ENCODE measurements around the gene OTOP2.

The OTOP2 gene

DNA sequence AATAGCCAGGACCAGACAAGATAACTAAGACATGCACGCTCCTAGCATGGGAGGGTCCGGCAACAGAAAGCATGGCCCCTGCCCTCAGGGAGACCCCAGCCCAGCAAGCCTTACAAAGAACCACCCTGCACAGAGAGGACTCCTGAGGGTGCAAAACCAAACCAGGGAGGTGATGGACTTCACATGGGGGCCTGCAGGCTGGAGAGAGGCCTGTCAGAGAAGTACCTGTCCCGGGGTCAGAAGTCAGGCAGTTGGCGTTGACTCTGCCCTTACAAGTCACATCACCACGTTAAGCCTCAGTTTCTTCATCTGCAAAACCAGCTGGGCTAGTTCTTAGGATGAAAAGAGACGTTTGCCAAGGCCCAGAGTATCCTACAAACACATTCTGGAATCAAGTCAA lies 4.7 kb downstream of the OTOP2 start:
- DNase-seq = no peak

DNA sequence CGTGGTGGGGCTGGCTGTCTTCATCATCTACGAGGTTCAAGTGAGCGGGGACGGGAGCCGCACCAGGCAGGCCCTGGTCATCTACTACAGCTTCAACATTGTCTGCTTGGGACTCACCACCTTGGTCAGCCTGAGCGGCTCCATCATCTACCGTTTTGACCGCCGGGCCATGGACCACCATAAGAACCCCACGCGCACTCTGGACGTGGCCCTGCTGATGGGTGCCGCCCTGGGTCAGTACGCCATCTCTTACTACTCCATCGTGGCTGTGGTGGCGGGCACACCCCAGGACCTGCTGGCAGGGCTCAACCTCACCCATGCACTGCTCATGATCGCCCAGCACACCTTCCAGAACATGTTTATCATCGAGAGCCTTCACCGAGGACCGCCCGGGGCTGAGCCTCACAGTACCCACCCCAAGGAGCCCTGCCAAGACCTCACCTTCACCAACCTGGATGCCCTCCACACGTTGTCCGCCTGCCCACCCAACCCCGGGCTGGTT lies 6.5 kb downstream of the OTOP2 start:
- DNase-seq = no peak

DNA sequence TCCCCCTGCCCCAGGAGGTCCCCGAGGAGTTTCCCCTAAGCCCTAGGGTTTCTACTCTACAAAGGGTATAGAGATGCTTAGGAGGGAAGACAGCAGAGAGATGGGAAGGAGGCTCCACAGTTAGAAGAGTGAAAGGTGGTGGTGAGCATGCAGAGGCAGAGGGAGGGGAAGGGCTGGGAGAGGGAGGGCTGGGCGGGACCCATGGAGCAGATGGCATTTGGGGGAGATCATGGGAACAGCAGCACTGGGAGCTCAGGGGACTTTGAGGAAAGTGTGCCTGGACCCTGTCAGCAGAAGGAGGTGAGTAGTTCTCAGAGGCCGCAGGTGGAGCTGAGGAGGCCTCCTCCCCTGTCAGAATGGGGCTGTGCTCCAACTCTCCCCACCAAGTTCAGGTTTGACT lies 11.0 kb downstream of the OTOP2 start:
- no peak for DNase-seq

DNA sequence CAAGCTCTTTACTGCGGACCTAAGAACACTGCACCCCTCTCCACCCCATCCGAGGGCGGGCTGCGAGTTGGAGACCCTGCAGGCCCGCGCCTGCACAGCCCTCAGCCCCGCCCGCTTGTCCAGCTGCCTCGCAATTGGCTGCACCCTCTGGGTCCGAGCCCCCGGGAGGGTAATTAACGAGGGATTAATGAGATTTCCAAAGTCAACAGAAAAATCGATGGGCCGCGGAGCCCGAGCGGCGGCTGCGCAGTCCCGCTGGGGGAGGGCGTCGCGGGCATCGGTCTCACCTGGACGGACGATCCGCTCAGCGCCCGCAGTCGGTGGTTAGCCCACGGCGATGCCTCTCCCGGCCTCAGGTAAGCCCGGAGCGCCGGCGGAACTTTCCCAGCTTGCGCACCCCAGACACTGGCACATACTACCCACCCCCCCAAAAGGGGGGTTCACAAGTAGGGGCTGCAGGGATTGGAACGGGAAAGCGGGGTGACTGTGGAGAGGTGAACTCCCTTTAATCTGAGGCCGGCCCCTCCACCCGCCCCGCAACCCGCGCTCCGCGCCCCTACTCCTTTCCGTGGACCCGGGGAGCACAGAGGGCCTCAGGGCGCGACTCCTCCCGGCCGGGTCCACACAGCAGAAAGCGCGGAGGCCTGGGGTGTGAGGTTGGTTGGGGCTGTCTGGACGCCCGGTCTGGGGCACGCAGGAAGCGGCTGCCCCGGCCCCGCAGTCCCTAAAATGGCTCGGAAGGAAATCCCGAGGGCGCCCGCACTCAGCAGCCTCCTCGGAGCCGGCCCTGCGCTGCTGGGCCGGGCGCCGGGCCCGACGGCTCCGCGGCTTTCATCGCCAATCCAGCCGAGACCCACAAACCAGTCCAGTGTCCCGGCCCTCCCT lies 11.8 kb downstream of the OTOP2 start, which contains the start of gene OTOP3:
Gene OTOP3 (plus strand): TSS at position 314 of the 885 bp plus-strand sequence. CDS start 24 bp downstream, at position 338.
- DNase-seq = no peak

DNA sequence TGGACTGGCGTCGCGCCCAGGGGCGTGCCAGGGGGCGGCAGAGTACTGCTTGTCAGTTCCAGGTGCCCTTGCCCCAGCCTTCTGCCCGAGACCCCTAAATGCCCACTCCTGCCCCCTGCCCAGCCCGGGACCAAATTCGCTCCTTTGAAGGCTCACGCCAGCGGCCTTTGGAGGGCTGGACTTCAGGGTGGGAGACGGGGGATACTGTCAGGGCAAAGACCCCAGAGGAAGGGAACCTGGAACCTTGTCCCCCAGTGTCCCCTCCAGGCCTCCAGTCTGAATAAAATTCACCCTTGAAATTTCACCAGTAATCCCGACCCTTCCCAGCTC lies 12.4 kb downstream of the OTOP2 start:
- no peak for DNase-seq

DNA sequence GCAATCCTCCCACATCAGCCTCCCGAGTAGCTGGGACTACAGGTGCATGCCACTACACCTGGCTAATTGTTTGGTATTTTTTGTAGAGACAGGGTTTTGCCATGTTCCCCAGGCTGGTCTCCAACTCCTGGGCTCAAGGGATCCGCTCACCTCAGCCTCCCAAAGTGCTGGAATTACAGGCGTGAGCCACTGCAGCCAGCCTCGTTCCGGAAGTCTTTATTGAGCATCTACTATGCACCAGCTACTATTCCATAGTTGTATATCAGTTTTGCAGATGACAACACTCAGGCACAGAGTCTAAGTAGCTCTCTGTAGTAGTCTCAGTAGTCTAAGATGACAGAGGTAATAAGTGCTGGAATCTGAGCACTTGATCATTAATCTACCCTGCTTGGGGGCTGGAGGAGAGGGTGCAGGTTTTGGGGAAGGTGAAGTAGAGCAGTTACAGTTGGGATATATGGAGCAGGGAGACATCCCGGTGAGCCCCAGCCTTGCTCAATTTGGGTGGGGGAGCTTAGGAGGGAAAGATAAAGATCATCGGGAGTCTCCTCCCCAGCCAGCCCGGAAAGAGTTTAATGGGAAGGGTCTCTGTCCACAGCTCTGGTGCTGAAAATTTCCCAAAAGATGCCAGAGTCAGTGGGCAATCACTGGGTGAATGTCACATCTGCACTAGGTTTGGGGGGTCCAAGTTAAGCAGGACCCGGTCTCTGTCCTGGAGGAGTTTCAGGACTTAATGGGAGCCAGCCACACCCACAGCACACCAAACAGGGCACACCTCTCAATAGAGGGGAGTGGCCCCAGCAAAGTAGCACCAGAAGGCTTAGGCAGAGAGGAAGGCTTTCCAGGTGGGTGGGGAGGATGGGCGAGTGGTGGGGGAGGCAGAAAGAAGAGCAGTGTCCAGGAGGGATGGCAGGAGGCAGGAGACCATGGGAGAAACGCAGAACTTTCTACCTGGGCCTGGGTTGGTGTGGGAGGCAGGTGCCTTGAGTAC lies 13.3 kb downstream of the OTOP2 start:
- no peak for DNase-seq

DNA sequence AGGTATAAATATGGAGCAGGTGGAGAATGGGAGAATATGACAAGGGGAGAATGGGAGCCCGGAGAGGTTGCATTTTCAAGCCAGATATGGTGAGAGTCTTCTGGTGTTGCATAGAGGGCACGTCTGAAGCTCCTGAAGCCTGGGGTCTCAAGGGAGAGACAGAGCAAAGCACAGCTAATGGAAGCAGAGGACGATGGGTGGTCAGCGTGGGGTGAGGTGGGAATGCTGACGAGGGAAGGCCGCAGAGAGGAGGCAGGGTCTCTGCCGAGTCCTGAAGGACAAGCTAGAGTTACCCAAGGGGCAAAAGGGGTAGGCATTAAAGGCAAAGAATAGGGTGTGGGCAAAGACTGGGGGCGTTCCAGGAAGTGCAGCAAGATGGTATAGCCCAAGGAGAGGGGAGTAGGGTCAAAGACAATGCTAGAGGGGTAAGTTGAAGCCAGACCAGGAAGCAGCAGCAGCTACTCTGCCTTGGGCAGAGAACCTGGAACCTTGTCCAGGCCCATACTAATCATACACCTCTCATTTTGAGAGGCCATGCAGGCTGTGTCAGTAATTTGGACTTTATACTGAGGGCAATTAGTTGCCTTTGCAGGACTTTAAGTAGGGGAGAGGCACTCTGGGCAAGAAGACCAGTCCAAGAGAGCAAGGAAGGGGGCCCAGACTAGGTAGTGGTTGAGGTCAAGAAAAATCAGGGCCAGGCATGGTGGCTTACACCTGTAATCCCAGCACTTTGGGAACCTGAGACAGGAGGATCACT lies 14.3 kb downstream of the OTOP2 start:
- no peak for DNase-seq

DNA sequence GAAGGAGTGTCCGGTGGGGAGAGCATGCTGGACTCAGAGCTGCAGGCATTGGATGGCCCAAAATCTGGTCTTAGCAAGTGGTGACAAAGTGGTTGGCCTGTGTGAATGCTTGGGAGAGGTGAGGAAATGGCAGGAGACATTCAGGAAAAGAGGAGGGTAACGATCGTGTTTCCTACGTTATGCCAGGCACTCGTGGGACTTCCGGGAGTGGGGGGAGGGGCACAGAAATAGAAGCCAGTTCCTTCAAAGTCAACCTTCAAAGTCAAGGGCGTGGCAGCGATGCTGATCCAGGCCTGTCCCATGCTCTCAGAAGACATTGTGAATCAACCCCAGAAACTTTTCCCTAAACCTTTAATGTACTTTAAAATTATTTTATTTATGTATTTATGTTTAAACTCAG lies 15.5 kb downstream of the OTOP2 start:
- no peak for DNase-seq

DNA sequence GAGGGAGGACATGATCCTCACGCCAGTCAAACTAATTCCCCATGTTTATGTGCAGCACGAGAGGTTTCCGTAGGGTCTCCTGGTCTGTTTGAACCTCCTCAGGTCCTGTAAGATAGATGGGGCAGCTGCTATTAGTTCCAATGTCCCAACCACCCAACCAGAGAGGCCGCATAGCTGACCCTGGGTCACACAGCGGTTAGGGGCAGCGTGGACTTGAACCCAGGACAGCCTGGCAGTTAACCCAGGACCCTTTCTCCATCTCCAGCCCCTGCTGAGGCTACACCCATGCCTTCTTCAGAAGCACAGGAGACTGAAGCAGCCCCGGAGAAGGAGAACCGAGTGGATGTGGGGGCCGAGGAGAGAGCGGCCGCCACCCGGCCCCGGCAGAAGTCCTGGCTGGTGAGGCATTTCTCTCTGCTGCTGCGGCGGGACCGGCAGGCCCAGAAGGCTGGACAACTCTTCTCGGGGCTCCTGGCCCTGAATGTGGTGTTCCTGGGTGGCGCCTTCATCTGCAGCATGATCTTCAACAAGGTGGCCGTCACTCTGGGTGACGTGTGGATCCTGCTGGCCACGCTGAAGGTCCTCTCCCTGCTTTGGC lies 17.2 kb downstream of the OTOP2 start:
- no peak for DNase-seq

DNA sequence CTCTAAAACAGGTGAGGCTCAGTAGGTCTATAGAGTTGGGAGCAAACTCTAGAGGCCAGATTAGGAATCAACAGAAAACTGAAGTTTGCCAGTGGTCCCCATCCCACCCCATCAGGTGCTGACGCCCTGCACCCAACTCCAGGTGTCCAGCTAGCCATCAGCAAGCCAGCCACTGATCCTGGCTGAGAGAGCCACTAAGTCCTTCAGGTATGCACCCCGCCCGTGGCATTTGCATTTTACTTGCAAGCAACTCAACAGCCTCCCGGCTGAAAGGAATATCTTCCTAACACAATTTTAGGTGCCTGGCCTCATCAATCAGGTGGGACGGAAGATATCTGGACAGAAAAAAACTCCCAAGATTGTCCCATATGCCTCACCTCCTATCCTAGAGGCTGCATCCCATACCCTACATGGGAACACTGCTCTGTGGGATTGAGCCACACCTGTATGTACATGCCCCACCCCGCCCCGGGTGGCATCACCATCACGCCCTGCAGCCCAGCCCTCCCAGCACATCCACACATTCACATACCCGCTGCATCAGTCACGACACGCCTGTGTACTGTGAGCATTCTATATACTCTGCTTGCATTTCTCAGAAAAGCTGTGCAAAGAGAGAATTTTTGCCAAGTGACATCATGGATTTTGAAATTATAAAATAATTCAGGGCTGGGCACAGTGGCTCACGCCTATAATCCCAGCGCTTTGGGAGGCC lies 19.9 kb downstream of the OTOP2 start:
- no peak for DNase-seq

DNA sequence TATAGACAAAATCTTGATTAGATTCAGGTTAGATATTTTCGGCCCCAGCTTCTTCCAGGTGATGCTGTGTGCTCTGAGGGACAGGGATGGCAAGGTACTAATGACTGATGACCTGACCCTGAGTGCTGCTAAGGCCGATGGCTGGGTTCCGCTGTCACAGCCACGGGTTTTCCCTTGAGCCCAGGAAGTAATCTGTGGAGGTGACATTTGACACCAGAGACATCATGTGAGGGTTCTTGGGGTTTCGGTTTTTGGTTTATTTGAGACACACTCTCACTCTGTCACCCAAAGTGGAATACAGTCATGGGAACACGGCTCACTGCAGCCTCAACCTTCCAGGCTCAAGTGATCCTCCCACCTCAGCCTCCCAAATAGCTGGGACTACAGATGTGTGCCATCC lies 21.5 kb downstream of the OTOP2 start:
- no peak for DNase-seq

DNA sequence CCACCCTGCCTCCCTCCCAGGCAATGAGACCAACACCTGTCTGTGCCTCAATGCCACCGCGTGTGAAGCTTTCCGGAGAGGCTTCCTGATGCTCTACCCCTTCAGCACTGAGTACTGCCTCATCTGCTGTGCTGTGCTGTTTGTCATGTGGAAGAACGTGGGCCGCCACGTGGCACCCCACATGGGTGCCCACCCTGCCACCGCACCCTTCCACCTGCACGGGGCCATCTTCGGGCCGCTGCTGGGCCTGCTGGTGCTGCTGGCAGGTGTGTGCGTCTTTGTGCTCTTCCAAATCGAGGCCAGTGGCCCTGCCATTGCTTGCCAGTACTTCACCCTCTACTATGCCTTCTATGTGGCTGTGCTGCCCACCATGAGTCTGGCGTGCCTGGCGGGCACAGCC lies 22.6 kb downstream of the OTOP2 start:
- no peak for DNase-seq

DNA sequence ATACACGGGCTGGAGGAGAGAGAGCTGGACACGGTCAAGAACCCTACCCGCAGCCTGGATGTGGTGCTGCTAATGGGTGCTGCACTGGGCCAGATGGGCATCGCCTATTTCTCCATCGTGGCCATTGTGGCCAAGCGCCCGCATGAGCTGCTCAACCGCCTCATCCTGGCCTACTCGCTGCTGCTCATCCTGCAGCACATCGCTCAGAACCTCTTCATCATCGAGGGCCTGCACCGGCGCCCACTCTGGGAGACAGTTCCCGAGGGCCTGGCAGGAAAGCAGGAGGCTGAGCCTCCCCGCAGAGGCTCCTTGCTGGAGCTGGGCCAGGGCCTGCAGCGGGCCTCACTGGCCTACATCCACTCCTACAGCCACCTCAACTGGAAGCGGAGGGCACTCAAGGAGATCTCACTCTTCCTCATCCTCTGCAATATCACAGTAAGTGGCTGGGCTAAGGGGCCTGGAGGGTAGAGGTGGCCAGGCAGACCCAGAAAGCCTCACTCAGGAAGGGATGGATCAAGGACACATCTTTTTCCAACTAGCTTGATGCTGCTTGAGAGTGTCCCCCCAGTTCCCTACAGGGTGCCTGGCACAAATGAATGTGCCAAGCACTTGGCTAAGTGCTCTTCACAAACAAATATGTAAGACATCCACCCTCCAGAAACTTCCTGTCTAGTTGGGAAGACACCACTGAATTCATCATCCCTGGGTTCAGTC lies 23.1 kb downstream of the OTOP2 start:
- no peak for DNase-seq

DNA sequence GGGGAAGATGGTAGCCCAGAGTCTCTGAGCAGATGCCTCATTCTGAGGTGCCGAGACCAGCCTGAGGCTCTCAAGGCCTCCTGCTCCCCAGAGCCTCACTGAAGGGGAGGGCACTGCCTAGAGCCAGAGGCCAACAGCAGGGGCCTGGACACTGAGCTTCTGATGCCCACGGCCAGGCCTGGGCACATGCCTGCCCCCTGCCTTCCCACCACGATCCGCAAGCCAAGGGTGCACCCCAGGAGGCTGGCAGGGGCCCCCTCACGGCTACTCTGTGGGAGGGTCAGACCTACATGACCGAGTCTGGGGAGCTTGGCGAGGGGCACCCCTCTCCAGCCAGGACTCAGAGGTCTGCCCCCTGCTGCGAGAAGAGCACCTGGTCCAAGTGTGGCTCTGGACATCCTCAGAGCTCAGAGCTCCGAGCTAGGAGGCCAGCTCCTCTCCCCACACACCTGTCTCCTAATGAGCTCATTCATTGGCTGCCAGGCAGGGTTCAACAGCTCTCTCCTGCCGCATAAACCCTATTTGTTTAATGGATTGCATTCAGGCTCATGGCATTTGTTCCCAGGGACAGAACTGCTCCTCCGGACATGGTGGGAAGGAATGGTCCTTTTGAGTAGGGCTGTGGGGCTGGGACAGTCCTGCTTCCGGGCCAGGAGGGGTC lies 25.5 kb downstream of the OTOP2 start:
- DNase-seq = no peak

DNA sequence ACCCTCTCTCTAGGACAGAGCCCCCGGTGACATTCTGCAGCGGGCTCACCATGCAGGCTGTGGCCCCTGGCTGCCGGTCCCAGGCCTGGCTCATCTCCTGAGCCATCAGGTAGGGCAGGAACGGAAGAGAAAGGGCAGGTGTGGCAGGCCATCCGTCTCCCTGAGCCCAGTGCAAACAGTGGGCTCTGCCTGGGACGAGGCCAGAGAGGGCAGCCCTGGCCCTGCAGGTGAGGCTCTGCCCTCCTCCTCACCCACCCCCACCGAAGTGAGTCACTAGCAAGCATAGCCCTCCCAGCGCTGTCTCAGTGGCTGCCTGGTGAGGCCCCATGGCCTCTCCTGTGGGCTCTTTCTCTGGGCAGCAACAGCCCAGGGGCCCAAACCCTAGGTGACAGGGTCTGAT lies 26.1 kb downstream of the OTOP2 start:
- no peak for DNase-seq

DNA sequence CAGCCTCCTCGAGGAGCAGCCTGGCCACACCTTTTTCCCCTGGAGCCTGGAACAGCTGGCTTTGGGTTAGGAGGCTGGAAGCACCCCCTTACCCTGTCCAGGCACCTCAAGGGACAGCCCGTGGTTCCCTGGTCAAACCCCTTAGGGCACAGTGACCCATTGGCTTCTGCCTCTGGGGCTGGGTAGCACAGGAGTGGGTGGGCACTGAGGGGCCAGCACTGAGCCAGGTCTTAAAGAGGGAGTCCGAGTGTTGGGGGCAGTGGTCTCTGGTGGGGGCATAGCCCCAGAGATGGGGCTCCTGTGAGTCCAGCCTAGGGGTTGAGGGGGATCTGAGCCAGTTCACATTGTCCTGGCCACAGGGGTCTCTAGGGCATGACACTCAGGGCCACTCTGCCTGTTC lies 27.0 kb downstream of the OTOP2 start:
- no peak for DNase-seq

DNA sequence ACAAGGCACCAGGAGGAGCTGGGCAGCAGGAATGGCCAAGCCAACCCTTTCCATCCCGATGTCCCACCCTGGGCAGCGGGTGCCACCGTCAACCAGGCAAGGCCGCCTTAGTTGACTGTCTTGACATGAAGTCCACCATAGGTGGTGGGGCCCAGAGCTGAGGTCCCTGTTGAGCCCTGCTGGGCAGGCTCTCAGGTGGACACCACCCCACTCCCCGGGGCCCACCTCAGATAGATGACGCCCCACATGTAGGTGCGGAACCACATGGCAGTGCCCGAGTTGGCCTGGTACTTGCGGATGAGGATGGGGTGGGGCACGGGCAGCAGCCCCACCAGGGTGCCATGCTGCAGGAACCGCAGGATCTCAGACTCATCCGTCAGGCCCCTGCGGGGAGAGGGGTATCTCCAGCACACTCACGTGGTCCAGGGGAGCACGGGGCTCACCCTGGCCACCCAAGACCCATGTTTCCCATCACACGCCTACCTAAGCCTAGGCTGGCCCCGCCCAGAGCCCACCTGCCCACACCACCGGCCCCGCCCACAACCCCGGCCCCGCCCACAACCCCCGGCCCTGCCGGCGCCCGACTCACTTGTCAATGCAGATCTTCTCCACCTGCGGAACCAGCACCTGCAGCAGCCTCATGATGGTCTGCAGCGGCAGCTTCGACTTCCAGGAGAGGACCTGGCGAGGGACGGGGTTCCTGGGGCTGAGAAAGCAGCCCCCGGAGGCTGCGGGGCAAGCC lies 27.8 kb downstream of the OTOP2 start:
- no peak for DNase-seq

DNA sequence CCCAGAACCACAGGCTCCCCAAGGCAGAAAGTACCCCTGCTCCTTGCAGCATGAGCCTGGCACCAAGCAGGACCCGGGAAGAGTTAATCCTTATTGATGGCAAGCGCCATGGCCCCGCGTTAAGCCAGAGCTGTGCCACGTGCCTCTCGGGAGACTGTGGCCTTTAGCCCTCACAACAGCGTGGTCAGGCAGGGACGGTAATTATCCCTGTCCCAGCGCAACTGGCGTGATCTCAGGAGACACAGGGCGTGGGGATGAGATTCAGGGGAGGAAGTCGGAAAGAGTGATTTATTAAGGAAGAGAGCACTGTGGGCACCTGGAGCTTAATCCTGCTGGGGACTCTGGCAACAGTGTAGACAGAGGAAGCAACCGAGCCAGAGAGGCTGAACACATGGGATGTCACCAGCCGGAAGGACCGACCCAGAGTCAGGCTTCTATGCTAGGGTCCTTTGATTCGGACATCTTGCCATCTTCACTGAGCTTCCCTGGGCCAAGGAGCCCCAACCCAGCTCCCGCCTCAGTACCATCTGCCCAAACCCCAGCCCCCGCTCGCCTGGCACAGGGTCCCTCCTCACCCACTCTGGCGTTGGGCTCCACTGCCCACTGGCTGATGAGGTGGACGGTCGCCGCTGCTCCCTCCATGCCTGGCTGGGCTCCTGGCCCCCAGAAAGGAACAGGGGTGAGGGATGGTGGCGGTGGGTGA lies 28.5 kb downstream of the OTOP2 start:
- no peak for DNase-seq

DNA sequence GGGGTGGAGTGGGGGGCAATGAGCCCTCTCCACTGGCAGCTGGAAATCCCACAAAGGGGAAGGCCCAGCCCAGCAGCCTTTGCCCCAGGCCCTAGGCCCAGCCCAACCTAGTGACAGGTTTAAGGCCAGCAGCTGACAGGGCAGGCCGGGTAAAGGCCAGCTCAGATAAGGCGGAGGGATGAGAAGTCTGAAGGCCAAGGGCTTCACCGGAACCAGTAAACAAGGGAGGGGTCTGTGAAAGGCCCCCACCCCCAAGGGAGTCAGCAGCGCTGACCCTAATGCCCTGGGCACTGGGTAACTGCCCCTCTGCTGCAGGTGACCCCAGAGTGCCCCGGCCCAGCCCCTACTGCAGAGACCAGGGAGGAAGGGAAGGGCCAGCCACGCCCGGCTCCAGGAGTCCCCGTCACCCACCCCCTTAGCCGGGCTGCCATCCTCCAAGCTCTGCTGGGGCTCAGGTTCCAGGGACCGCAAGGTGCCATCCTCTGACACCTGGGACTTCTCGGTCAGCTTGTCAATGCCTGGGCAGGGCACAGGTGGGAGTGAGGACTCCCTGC lies 29.1 kb downstream of the OTOP2 start:
- DNase-seq = no peak

Data from NCI-H187 treated with DMSO at 0.1 percent for 48 hours (cell line).